GM12878 (cell line): ENCODE measurements around the gene SUFU. TPM values are rescaled to one million over a fixed set of nuclear protein-coding genes. Genes with fewer than 3 reads are reported as not detected.

Experiments
- ATAC-seq: fragments of 200-7000 bp; cut with Tn5 transposase; 3 replicates; pipeline ENCODE4 v1.9.1; 2020; ENCODE audit warnings: mild to moderate bottlenecking, moderate library complexity
- BruUV-seq: library from RNA; stranded (reverse); fragments of 400-500 nt; replicated peaks from 2 replicates; lab custom pipeline; 2021; lab: Mats Ljungman, UMichigan
- CTCF ChIA-PET: fragments of 300-600 bp; sonication (Branson Sonifier 250); formaldehyde crosslinking; extraction: SDS; loops from one replicate; lab custom pipeline; 2021; ENCODE audit warnings: inconsistent platforms; lab: Yijun Ruan, JAX
- POLR2A ChIA-PET: fragments of 350-600 bp; formaldehyde crosslinking; extraction: SDS; loops from one replicate; lab custom pipeline; 2021; ENCODE audit warnings: inconsistent platforms; lab: Charles Lee
- RAD21 ChIA-PET: fragments of 300-600 bp; sonication (Branson Sonifier 250); formaldehyde crosslinking; loops from one replicate; lab custom pipeline; 2023; ENCODE audit warnings: antibody characterized with exemption; ENCODE audit not compliant: unreplicated experiment; lab: Charles Lee
- SMC1A ChIA-PET: fragments of 300-600 bp; sonication (Branson Sonifier 250); formaldehyde crosslinking; loops from one replicate; lab custom pipeline; 2023; ENCODE audit not compliant: unreplicated experiment, uncharacterized antibody; lab: Charles Lee
- DNase-seq: peaks from one replicate; pipeline ENCODE4 v3.0.0-alpha.2; 2011; ENCODE audit warnings: low read depth, low spot score
- FAIRE-seq: peaks from 3 replicates; lab custom pipeline; 2011; peaks lifted over from hg19 to GRCh38; lab: Jason Lieb, UNC
- H2AFZ ChIP-seq: 2 replicates; pipeline ENCODE4 v1.6.0; 2011; ENCODE audit warnings: low read depth, low read length, control low read depth; ENCODE audit not compliant: control insufficient read depth
- H3K27ac ChIP-seq: 2 replicates; pipeline ENCODE4 v1.5.1; 2011; ENCODE audit warnings: control low read depth; ENCODE audit not compliant: control insufficient read depth, insufficient read depth
- H3K27me3 ChIP-seq, 2 experiments: replicated peaks in 1 of 2; 2 replicates each; pipeline versions ENCODE4 v1.6.0 to v1.6.1; 2011; ENCODE audit warnings: low read length in 1 of 2; ENCODE audit not compliant: control insufficient read depth in 2 of 2, insufficient read depth in 2 of 2
- H3K36me3 ChIP-seq, 2 experiments: 2 replicates each; pipeline ENCODE4 v1.5.1; 2011; ENCODE audit warnings: low read length in 1 of 2; ENCODE audit not compliant: control insufficient read depth in 2 of 2, insufficient read depth in 2 of 2
- H3K4me1 ChIP-seq: 2 replicates; pipeline ENCODE4 v1.6.1; 2011; ENCODE audit warnings: mild to moderate bottlenecking, low read length, moderate library complexity, mixed read lengths; ENCODE audit not compliant: control insufficient read depth, insufficient read depth
- H3K4me2 ChIP-seq: 2 replicates; pipeline ENCODE4 v1.6.0; 2011; ENCODE audit warnings: control low read depth; ENCODE audit not compliant: control insufficient read depth, insufficient read depth
- H3K4me3 ChIP-seq: fragments of 200-600 bp; sonication (generic); 2 replicates; pipeline ENCODE4 v1.5.1; 2016
- H3K79me2 ChIP-seq: 2 replicates; pipeline ENCODE4 v1.6.0; 2011; ENCODE audit warnings: low read length; ENCODE audit not compliant: control insufficient read depth, insufficient read depth
- H3K9ac ChIP-seq: 2 replicates; pipeline ENCODE4 v1.8.0; 2011; ENCODE audit warnings: low read length, control low read depth, mixed read lengths; ENCODE audit not compliant: control insufficient read depth, insufficient read depth
- H3K9me3 ChIP-seq: replicated peaks from 3 replicates; pipeline ENCODE4 v1.5.1; 2011; ENCODE audit warnings: mild to moderate bottlenecking, low read length; ENCODE audit not compliant: control insufficient read depth, insufficient read depth
- H4K20me1 ChIP-seq: 2 replicates; pipeline ENCODE4 v1.6.0; 2011; ENCODE audit not compliant: control insufficient read depth, insufficient read depth
- IKZF2 ChIP-seq, 2 experiments: fragments of 450-650 bp; IDR thresholded peaks; 2 replicates each; pipeline ENCODE4 v1.6.1; 2017; ENCODE audit warnings: mild to moderate bottlenecking in 2 of 2, moderate library complexity in 2 of 2
- KLF5 ChIP-seq: fragments of 450-650 bp; IDR thresholded peaks from 2 replicates; pipeline ENCODE4 v1.6.1; 2014; ENCODE audit warnings: mild to moderate bottlenecking; ENCODE audit not compliant: partially characterized antibody
- MEF2A ChIP-seq: IDR thresholded peaks from 2 replicates; pipeline ENCODE4 v1.6.1; 2011; ENCODE audit warnings: low read depth, mild to moderate bottlenecking, low read length, moderate library complexity; ENCODE audit not compliant: insufficient read depth
- MYC ChIP-seq: IDR thresholded peaks from 2 replicates; pipeline ENCODE4 v1.6.1; 2011; ENCODE audit warnings: mild to moderate bottlenecking, low read length, moderate library complexity, inconsistent platforms; ENCODE audit not compliant: insufficient read depth, insufficient replicate concordance, insufficient read length, severe bottlenecking
- RAD51 ChIP-seq: fragments of 450-650 bp; IDR thresholded peaks from 2 replicates; pipeline ENCODE4 v1.6.1; 2016; ENCODE audit warnings: moderate library complexity, mild to moderate bottlenecking, inconsistent platforms
- RUNX3 ChIP-seq: IDR thresholded peaks from 2 replicates; pipeline ENCODE4 v1.6.1; 2012; ENCODE audit warnings: low read length, inconsistent platforms
- STAT1 ChIP-seq: fragments of 450-650 bp; conservative IDR thresholded peaks from 2 replicates; pipeline ENCODE4 v1.6.1; 2014; ENCODE audit warnings: antibody characterized with exemption, mild to moderate bottlenecking
- ZNF384 ChIP-seq: IDR thresholded peaks from 2 replicates; pipeline ENCODE4 v1.6.1; 2012; ENCODE audit warnings: low read depth, mild to moderate bottlenecking, low read length, improper control_type of control experiment, borderline replicate concordance
- WGBS: methylation state at CpG from one replicate; pipeline ENCODE4 v1.1.6; 2016; ENCODE audit warnings: low lambda C conversion rate; ENCODE audit not compliant: insufficient replicate concordance, insufficient coverage; ENCODE audit errors: missing lambda C conversion rate; 5-methylcytosine and 5-hydroxymethylcytosine counted together
- in situ Hi-C: fragments of 300-500 bp; cut with MboI; formaldehyde crosslinking; loops from 9 replicates; pipeline ENCODE4 v1.14.3; 2018; ENCODE audit warnings: mixed read lengths
- intact Hi-C: fragments of 100-400 bp; cut with micrococcal nuclease; formaldehyde crosslinking; loops from one replicate; pipeline ENCODE4 v1.14.2; 2022; ENCODE audit not compliant: unreplicated experiment
- polyA plus RNA-seq, 11 experiments: library from polyadenylated mRNA; depleted of rRNA in 4 of 11; unstranded in 6 of 11; stranded (reverse) in 5 of 11; fragments of >200 nt; fragmentation: Nextera tagmentation in 4 of 11; fragmentation: Illumina TruSeq in 1 of 11; extraction: Ambion mirVana in 4 of 11; extraction: Trizol in 1 of 11; gene quantifications; 1 replicate in 1 of 11; 2 replicates in 10 of 11; pipeline versions ENCODE4 v1.2.1 to v1.2.3, GENCODE V29; 2011 to 2016; ENCODE audit warnings: inconsistent platforms in 2 of 11, missing spikeins in 2 of 11, low read depth in 1 of 11
- total RNA-seq, 4 experiments: library from RNA; depleted of rRNA in 3 of 4; stranded (reverse); fragments of >200 nt in 3 of 4; fragmentation: Illumina TruSeq in 1 of 4; extraction: Trizol in 1 of 4; gene quantifications; 2 replicates each; pipeline versions ENCODE4 v1.2.1 to v1.2.3, GENCODE V29; 2013 to 2021
- TF ChIP-seq, protein P1 (sequence below): fragments of 450-650 bp; IDR thresholded peaks from 2 replicates; pipeline ENCODE4 v1.6.1; 2017; ENCODE audit warnings: mild to moderate bottlenecking, moderate library complexity
- TF ChIP-seq, protein P2 (sequence below): fragments of 450-650 bp; IDR thresholded peaks from 2 replicates; pipeline ENCODE4 v1.6.1; 2018; ENCODE audit warnings: borderline replicate concordance, mild to moderate bottlenecking; ENCODE audit not compliant: partially characterized antibody

The SUFU gene
- total and polyA plus RNA-seq, 10 of the 15 experiments (the other 5 are each of a cell fraction or from before 2014, with no cell fraction given) = 0.68 to 7.7 (median 2.4) TPM

DNA sequence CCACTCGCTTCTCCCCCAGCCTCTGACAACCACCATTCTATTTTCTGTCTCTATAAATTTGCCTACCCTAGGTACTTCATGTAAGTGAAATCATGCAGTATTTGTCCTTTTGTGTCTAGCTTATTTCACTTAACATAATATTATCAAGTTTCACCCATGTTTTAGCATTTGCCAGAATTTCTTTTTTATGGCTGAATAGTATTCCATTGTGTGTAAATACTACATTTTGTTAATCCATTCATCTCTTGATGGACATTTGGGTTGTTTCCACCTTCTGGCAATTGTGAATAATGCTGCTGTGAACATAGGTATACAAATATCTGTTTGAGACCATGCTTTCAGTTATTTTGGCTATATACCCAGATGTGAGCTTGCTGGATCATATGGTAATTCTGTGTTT, 83.1 kb downstream of the SUFU start:
- no peaks in the 10 kb centered on the region for H3K79me2 ChIP-seq
- 41% methylated on average over 1 of the region's 1 CpG for WGBS
- in situ Hi-C loops = loop anchor here (5.0 kb wide), 1 partner anchor 80 kb away; no protein-coding TSS in a partner anchor
- no peaks in the 10 kb centered on the region for H3K36me3 ChIP-seq
- DNase-seq (no peak), FAIRE-seq (no peak), ATAC-seq (no peak)
- SMC1A ChIA-PET = interaction anchor here (2.7 kb wide), 1 partner anchor 83 kb away, joined by 15 read pairs; the partner anchor contains the start of genes ACTR1A and SUFU
- H2AFZ ChIP-seq = no peak overlapping the region
- H3K4me3 ChIP-seq = no peak overlapping the region
- no peaks in the 10 kb centered on the region for H3K9me3 ChIP-seq
- no peak overlapping the region for H3K4me2 ChIP-seq
- no peak overlapping the region for H3K27ac ChIP-seq
- POLR2A ChIA-PET = no interaction called here
- CTCF ChIA-PET = interaction anchor here (1.0 to 5.3 kb wide), 7 partner anchors 9 to 108 kb away, joined by 3 to 28 read pairs (median 4); partner anchors contain the start of genes ACTR1A and SUFU
- TF ChIP-seq, protein P1, sequence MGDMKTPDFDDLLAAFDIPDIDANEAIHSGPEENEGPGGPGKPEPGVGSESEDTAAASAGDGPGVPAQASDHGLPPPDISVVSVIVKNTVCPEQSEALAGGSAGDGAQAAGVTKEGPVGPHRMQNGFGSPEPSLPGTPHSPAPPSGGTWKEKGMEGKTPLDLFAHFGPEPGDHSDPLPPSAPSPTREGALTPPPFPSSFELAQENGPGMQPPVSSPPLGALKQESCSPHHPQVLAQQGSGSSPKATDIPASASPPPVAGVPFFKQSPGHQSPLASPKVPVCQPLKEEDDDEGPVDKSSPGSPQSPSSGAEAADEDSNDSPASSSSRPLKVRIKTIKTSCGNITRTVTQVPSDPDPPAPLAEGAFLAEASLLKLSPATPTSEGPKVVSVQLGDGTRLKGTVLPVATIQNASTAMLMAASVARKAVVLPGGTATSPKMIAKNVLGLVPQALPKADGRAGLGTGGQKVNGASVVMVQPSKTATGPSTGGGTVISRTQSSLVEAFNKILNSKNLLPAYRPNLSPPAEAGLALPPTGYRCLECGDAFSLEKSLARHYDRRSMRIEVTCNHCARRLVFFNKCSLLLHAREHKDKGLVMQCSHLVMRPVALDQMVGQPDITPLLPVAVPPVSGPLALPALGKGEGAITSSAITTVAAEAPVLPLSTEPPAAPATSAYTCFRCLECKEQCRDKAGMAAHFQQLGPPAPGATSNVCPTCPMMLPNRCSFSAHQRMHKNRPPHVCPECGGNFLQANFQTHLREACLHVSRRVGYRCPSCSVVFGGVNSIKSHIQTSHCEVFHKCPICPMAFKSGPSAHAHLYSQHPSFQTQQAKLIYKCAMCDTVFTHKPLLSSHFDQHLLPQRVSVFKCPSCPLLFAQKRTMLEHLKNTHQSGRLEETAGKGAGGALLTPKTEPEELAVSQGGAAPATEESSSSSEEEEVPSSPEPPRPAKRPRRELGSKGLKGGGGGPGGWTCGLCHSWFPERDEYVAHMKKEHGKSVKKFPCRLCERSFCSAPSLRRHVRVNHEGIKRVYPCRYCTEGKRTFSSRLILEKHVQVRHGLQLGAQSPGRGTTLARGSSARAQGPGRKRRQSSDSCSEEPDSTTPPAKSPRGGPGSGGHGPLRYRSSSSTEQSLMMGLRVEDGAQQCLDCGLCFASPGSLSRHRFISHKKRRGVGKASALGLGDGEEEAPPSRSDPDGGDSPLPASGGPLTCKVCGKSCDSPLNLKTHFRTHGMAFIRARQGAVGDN = no peak
- TF ChIP-seq KLF5 (no peak), MYC (no peak), RAD51 (no peak), MEF2A (no peak), ZNF384 (no peak), STAT1 (no peak), RUNX3 (no peak), IKZF2 (IDR thresholded peaks at IDR 0.05) (no peak)
- TF ChIP-seq, protein P2, sequence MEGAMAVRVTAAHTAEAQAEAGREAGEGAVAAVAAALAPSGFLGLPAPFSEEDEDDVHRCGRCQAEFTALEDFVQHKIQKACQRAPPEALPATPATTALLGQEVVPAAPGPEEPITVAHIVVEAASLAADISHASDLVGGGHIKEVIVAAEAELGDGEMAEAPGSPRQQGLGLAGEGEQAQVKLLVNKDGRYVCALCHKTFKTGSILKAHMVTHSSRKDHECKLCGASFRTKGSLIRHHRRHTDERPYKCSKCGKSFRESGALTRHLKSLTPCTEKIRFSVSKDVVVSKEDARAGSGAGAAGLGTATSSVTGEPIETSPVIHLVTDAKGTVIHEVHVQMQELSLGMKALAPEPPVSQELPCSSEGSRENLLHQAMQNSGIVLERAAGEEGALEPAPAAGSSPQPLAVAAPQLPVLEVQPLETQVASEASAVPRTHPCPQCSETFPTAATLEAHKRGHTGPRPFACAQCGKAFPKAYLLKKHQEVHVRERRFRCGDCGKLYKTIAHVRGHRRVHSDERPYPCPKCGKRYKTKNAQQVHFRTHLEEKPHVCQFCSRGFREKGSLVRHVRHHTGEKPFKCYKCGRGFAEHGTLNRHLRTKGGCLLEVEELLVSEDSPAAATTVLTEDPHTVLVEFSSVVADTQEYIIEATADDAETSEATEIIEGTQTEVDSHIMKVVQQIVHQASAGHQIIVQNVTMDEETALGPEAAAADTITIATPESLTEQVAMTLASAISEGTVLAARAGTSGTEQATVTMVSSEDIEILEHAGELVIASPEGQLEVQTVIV = no peak
- no peak overlapping the region for H3K9ac ChIP-seq
- intact Hi-C loops = no loop called here
- RAD21 ChIA-PET = interaction anchor here (1.4 to 1.5 kb wide), 2 partner anchors 23 to 83 kb away, joined by 4 to 5 read pairs; partner anchors contain the start of gene SUFU
- H3K27me3 ChIP-seq = no peaks in the 10 kb centered on the region
- no peaks in the 10 kb centered on the region for H4K20me1 ChIP-seq
- no TSS peak for BruUV-seq
- H3K4me1 ChIP-seq = no peaks in the 10 kb centered on the region
